Measurements from ENCODE around the gene KLHDC10. TPM values are rescaled to one million over a fixed set of nuclear protein-coding genes. Genes with fewer than 3 reads are reported as not detected.
A peak's percentile ranks its signal among the peaks of the same experiment; 100 is the strongest.
"Not testable (repeated sequence)": the region's sequence is repeated elsewhere in the genome, so short reads cannot be mapped to it uniquely, and the experiment has no call there.

Gene KLHDC10
- total RNA-seq, 2 donors from 2014 or later = 18.7 to 34.7 TPM

- 82% methylated on average over 5 of the region's 5 CpGs for WGBS
- H3K4me3 ChIP-seq = no peak overlapping the region
- no peak overlapping the region for H3K27ac ChIP-seq
- intact Hi-C loops (cut with DNase I) = no loop called here
- H3K36me3 ChIP-seq = no peaks in the 10 kb centered on the region
- no peak for TF ChIP-seq POLR2AphosphoS5 (IDR thresholded peaks at IDR 0.05)
- no peak for TF ChIP-seq POLR2A (IDR thresholded peaks at IDR 0.05)
- TF ChIP-seq, protein P1, sequence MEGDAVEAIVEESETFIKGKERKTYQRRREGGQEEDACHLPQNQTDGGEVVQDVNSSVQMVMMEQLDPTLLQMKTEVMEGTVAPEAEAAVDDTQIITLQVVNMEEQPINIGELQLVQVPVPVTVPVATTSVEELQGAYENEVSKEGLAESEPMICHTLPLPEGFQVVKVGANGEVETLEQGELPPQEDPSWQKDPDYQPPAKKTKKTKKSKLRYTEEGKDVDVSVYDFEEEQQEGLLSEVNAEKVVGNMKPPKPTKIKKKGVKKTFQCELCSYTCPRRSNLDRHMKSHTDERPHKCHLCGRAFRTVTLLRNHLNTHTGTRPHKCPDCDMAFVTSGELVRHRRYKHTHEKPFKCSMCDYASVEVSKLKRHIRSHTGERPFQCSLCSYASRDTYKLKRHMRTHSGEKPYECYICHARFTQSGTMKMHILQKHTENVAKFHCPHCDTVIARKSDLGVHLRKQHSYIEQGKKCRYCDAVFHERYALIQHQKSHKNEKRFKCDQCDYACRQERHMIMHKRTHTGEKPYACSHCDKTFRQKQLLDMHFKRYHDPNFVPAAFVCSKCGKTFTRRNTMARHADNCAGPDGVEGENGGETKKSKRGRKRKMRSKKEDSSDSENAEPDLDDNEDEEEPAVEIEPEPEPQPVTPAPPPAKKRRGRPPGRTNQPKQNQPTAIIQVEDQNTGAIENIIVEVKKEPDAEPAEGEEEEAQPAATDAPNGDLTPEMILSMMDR (IDR thresholded peaks at IDR 0.05) = no peak
- H3K4me1 ChIP-seq (replicated peaks) = no peaks in the 10 kb centered on the region
- no peaks in the 10 kb centered on the region for H3K9me3 ChIP-seq
- H3K27me3 ChIP-seq (replicated peaks; ENCODE audit: insufficient read depth) = no peaks in the 10 kb centered on the region
- DNase-seq (ENCODE audit: low spot score) = no peak
Measured at GRCh38 chr7:130118294-130118693, 48.0 kb downstream of the KLHDC10 start.

DNA sequence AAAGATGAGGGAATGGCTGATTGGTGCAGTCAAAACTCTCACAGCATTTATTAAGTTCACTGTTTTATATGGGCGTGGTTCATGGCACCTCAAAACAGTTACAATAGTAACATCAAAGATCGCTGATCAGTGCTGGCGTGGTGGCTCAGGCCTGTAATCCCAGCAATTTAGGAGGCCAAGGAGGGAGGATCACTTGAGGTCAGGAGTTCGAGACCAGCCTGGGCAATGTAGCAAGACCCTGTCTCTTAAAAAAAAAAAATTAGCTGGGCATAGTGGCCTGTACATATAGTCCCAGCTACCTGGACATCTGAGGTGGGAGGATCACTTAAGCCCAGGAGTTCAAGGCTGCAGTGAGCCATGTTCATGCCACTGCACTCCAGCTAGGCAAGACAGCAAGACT is 48.5 kb downstream of the KLHDC10 start:
- Histone ChIP-seq H3K27me3 (replicated peaks; ENCODE audit: insufficient read depth) (no peaks in the 10 kb centered on the region), H3K4me1 (replicated peaks) (no peaks in the 10 kb centered on the region), H3K4me3 (no peak overlapping the region), H3K9me3 (no peaks in the 10 kb centered on the region), H3K27ac (no peak overlapping the region), H3K36me3 (no peaks in the 10 kb centered on the region)
- intact Hi-C loops (cut with DNase I) = no loop called here
- WGBS = over 99% methylated on average over 4 of the region's 4 CpGs
- TF ChIP-seq POLR2AphosphoS5 (IDR thresholded peaks at IDR 0.05) (no peak), POLR2A (IDR thresholded peaks at IDR 0.05) (no peak)
- TF ChIP-seq, protein P1 (IDR thresholded peaks at IDR 0.05) = no peak
- DNase-seq (ENCODE audit: low spot score) = no peak

DNA sequence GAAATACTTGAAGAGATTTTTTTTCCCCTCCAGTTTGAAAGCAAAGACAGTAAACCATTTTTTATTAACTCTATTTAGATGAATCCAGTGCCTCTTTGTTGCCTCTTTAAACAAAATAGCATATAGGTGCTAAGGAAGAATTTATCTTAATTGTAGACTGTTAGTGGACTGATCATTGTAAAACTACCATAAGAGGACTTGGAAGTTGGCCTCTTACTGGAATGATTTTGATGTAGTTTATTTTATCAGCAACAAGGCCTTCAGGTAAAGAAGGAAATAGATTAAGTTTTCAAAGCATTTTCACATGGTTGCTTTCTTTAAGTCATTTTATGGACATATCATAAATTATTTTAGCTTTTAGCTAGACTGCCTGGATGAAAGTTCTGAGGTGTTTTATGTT is 53.2 kb downstream of the KLHDC10 start:
- DNase-seq (ENCODE audit: low spot score) = no peak
- Histone ChIP-seq H3K36me3 (no peaks in the 10 kb centered on the region), H3K4me1 (replicated peaks) (peaks cover 9% of the 10 kb centered on the region), H3K9me3 (no peaks in the 10 kb centered on the region), H3K27me3 (replicated peaks; ENCODE audit: insufficient read depth) (no peaks in the 10 kb centered on the region), H3K27ac (no peak overlapping the region), H3K4me3 (no peak overlapping the region)
- no peak for TF ChIP-seq POLR2AphosphoS5 (IDR thresholded peaks at IDR 0.05)
- intact Hi-C loops (cut with DNase I) = no loop called here

GRCh38 chr7:130124711-130125110 is 54.4 kb downstream of the KLHDC10 start:
- 94% methylated on average over 2 of the region's 2 CpGs for WGBS
- Histone ChIP-seq H3K4me3 (no peak overlapping the region), H3K36me3 (no peaks in the 10 kb centered on the region), H3K27ac (no peak overlapping the region), H3K9me3 (no peaks in the 10 kb centered on the region), H3K27me3 (replicated peaks; ENCODE audit: insufficient read depth) (no peaks in the 10 kb centered on the region), H3K4me1 (replicated peaks) (peaks cover 9% of the 10 kb centered on the region)
- TF ChIP-seq POLR2AphosphoS5 (IDR thresholded peaks at IDR 0.05) (no peak), POLR2A (IDR thresholded peaks at IDR 0.05) (no peak)
- TF ChIP-seq, protein P1 (IDR thresholded peaks at IDR 0.05) = no peak
- no peak for DNase-seq (ENCODE audit: low spot score)
- intact Hi-C loops (cut with DNase I) = no loop called here

DNA sequence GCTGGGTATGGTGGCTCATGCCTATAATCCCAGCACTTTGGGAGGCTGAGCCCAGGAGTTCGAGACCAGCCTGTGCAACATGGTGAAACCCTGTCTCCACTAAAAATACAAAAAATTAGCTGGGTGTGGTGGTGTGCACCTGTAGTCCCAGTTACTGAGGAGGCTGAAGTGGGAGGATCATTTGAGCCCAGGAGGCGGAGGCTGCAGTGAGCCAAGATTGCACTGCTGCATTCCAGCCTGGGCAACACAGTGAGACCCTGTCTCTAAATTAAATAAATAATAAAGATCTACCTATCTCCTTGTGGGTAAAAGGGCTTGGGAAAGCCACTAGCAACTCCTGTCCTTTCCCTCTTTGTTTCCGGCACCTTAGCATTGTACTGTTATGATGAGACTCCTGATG is 56.5 kb downstream of the KLHDC10 start:
- DNase-seq (ENCODE audit: low spot score); H3K4me3 ChIP-seq; intact Hi-C loops (cut with DNase I); H3K9me3 ChIP-seq; H3K36me3 ChIP-seq; H3K27me3 ChIP-seq (replicated peaks; ENCODE audit: insufficient read depth); H3K4me1 ChIP-seq (replicated peaks): not testable (repeated sequence)
- 88% methylated on average over 3 of the region's 3 CpGs for WGBS
- H3K27ac ChIP-seq = peak overlapping the region in 1 of 2 donors; percentile 42

DNA sequence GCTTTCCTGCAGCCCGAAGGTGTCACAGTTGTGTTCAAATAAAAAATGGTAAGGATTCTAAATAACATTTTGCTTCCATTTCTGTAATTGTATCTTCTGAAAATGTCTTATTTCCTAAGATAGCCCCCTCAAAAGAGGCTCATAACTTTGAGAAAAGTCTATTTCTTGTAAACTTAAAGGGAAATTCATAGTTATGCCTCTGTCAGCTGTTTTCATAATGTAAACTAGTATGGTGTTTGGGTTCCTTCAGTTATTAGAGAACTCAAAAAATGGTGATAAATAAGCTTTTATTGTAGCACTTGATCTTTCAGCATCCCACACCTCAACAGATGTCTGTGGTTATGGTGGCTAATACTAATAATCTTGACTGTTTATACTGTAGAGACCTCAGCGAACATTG is 57.1 kb downstream of the KLHDC10 start:
- no peak for DNase-seq (ENCODE audit: low spot score)
- peak overlapping the region in 1 of 2 donors; percentile 42 for H3K27ac ChIP-seq
- H3K36me3 ChIP-seq = no peaks in the 10 kb centered on the region
- TF ChIP-seq, protein P1 (IDR thresholded peaks at IDR 0.05) = no peak
- TF ChIP-seq POLR2AphosphoS5 (IDR thresholded peaks at IDR 0.05) = no peak
- no peak for TF ChIP-seq POLR2A (IDR thresholded peaks at IDR 0.05)
- H3K9me3 ChIP-seq = no peaks in the 10 kb centered on the region
- H3K4me3 ChIP-seq = no peak overlapping the region
- H3K4me1 ChIP-seq (replicated peaks) = peaks cover 9% of the 10 kb centered on the region
- intact Hi-C loops (cut with DNase I) = no loop called here
- WGBS = 18% methylated on average over 2 of the region's 2 CpGs
- H3K27me3 ChIP-seq (replicated peaks; ENCODE audit: insufficient read depth) = no peaks in the 10 kb centered on the region

Data from prostate gland (tissue), 2 donors.